Measurements from ENCODE around the gene NKAIN4. TPM values are rescaled to one million over a fixed set of nuclear protein-coding genes. Genes with fewer than 3 reads are reported as not detected.

The NKAIN4 gene
- total RNA-seq, 4 donors from 2014 or later = 0.79 TPM; not detected in 3

- H3K9me3 ChIP-seq = no peaks in the 10 kb centered on the region
- DNase-seq = no peak
- H3K36me3 ChIP-seq = no peaks in the 10 kb centered on the region
- intact Hi-C loops (cut with DNase I; ENCODE audit: low total_unique reads) (no loop called here), in situ Hi-C loops (cut with MboI; ENCODE audit: low pct_ligation_motif_present in 1 of 4, low pct_unique_long_range_greater_than_20kb in 1 of 4, low sequenced_read_pairs in 3 of 4) (no loop called here)
- H3K4me1 ChIP-seq = peaks cover 0 to 5% (median 0%) of the 10 kb centered on the region in 4 donors
- WGBS, 2 donors (ENCODE audit: low coverage in 1 of 2) = 50% methylated on average over 18 of the region's 22 CpGs; no CpG with 5 or more reads in 1 of the 2 donors
- H3K4me3 ChIP-seq = no peak overlapping the region
- peaks cover 61% of the 10 kb centered on the region for H3K27me3 ChIP-seq
- H3K27ac ChIP-seq = no peak overlapping the region
- TF ChIP-seq EP300 (IDR thresholded peaks at IDR 0.05; ENCODE audit: low read depth) (no peak), POLR2AphosphoS5 (IDR thresholded peaks at IDR 0.05) (no peak), CTCF (IDR thresholded peaks at IDR 0.05) (no peak), POLR2A (IDR thresholded peaks at IDR 0.05) (no peak)
These were observed 39.7 kb upstream of the NKAIN4 start for GRCh38 chr20:63293871-63294535.

DNA sequence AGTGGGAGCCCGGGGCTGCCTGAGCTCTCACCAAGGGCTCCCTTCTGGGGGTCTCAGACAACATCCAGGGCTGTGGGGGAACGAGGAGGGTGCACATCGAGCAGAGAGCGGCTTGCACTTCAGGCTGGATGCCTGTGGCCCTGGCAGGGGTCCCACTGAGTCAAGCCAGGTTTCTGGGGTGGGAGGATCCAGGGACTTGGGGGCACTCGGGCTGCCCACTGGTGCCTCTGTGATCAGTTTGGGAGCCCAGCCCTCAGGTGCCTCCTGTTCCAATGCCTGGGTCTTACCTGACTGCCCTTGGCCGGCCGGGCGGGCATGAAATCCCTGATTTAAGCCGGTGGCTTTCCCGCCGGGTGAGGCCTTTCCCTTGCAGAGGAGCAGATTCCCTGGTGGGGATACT, 39.2 kb upstream of the NKAIN4 start:
- intact Hi-C loops (cut with DNase I; ENCODE audit: low total_unique reads) = no loop called here
- Histone ChIP-seq H3K9me3 (no peaks in the 10 kb centered on the region), H3K36me3 (peaks cover 0 to 3% (median 0%) of the 10 kb centered on the region in 4 donors), H3K27me3 (peaks cover 56% of the 10 kb centered on the region), H3K4me1 (peaks cover 0 to 5% (median 0%) of the 10 kb centered on the region in 4 donors), H3K27ac (no peak overlapping the region), H3K4me3 (no peak overlapping the region)
- WGBS, 2 donors (ENCODE audit: low coverage in 1 of 2) = 66% methylated on average over 11 of the region's 11 CpGs; no CpG with 5 or more reads in 1 of the 2 donors
- in situ Hi-C loops (cut with MboI; ENCODE audit: low pct_ligation_motif_present in 1 of 4, low pct_unique_long_range_greater_than_20kb in 1 of 4, low sequenced_read_pairs in 3 of 4) = no loop called here
- TF ChIP-seq EP300 (IDR thresholded peaks at IDR 0.05; ENCODE audit: low read depth) = no peak
- TF ChIP-seq CTCF (IDR thresholded peaks at IDR 0.05) = no peak
- TF ChIP-seq POLR2AphosphoS5 (IDR thresholded peaks at IDR 0.05) = no peak
- TF ChIP-seq POLR2A (IDR thresholded peaks at IDR 0.05) = no peak
- no peak for DNase-seq

DNA sequence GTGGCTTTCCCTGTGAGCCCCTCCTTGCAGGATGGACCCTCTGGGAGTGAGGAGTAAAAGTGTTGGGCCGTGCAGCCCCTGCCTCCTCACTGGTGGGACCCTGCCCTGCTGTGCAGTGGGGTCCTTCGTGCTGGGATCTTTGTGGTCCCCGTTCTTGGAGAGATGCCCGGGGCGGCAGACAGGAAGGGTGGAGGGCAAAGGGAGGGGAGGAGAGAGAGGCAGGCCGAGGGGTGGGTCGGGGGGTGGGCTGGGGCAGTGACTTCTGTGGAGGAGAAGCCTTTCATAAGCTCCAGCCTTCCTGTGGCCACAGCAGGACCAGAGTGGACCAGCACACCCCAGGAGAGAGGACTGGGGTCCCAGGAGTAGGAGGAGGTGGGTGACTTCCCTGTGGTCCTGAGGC, 38.6 kb upstream of the NKAIN4 start, which contains the start of gene COL20A1:
COL20A1 (plus strand) TSS at position 283 of the 400 bp plus-strand sequence. CDS start 1,922 bp downstream, outside the sequence.
- peaks cover 50% of the 10 kb centered on the region for H3K27me3 ChIP-seq

More for the DNA sequence above, 38.6 kb upstream of the NKAIN4 start, which contains the start of gene COL20A1:
- intact Hi-C loops (cut with DNase I; ENCODE audit: low total_unique reads) = no loop called here
- TF ChIP-seq POLR2AphosphoS5 (IDR thresholded peaks at IDR 0.05) (no peak), POLR2A (IDR thresholded peaks at IDR 0.05) (no peak), EP300 (IDR thresholded peaks at IDR 0.05; ENCODE audit: low read depth) (no peak), CTCF (IDR thresholded peaks at IDR 0.05) (no peak)
- in situ Hi-C loops (cut with MboI; ENCODE audit: low pct_ligation_motif_present in 1 of 4, low pct_unique_long_range_greater_than_20kb in 1 of 4, low sequenced_read_pairs in 3 of 4) = no loop called here
- Histone ChIP-seq H3K27ac (no peak within 1 kb of the TSS), H3K4me3 (no peak within 1 kb of the TSS), H3K36me3 (peaks cover 0 to 3% (median 0%) of the 10 kb centered on the region in 4 donors), H3K4me1 (peaks cover 0 to 5% (median 0%) of the 10 kb centered on the region in 4 donors), H3K9me3 (no peaks in the 10 kb centered on the region)
- no peak for DNase-seq
- WGBS, 2 donors (ENCODE audit: low coverage in 1 of 2) = 28% methylated on average over 7 of the region's 7 CpGs; no CpG with 5 or more reads in 1 of the 2 donors

Data from transverse colon (tissue), 4 donors.